IMR-90 (cell line): ENCODE results near the gene ASCL3. TPM values are rescaled to one million over a fixed set of nuclear protein-coding genes. Genes with fewer than 3 reads are reported as not detected.

Experiments
- ATAC-seq: fragments of 200-7000 bp; cut with Tn5 transposase; 2 replicates; pipeline ENCODE4 v1.9.1; 2020; ENCODE audit warnings: low read depth, mild to moderate bottlenecking, moderate library complexity
- BruUV-seq: library from RNA; stranded (reverse); fragments of 400-500 nt; replicated peaks from 2 replicates; lab custom pipeline; 2021; lab: Mats Ljungman, UMichigan
- CTCF ChIA-PET: fragments of 300-600 bp; formaldehyde crosslinking; extraction: SDS; loops from one replicate; lab custom pipeline; 2021; ENCODE audit warnings: antibody characterized with exemption; lab: Yijun Ruan, JAX
- POLR2A ChIA-PET: fragments of 300-600 bp; sonication (Branson Sonifier 250); formaldehyde crosslinking; loops from one replicate; lab custom pipeline; 2022; ENCODE audit warnings: antibody characterized with exemption; ENCODE audit not compliant: unreplicated experiment; lab: Charles Lee
- DNase-seq: peaks from one replicate; pipeline ENCODE4 v3.0.0; 2013
- H2AFZ ChIP-seq: replicated peaks from 2 replicates; pipeline ENCODE3; 2013; ENCODE audit warnings: low read length, mild to moderate bottlenecking; ENCODE audit not compliant: poor library complexity
- H2AK5ac ChIP-seq: 2 replicates; pipeline ENCODE4 v1.6.1; 2013; ENCODE audit warnings: low read depth, low read length, inconsistent platforms
- H2AK9ac ChIP-seq: replicated peaks from 2 replicates; pipeline ENCODE3; 2013; ENCODE audit warnings: mild to moderate bottlenecking, low read depth, low read length, moderate library complexity; ENCODE audit not compliant: poor library complexity
- H2BK120ac ChIP-seq: 2 replicates; pipeline ENCODE4 v1.6.1; 2013; ENCODE audit warnings: low read depth, low read length, inconsistent platforms
- H2BK15ac ChIP-seq: 3 replicates; pipeline ENCODE4 v1.6.1; 2013; ENCODE audit warnings: low read depth, low read length, inconsistent platforms
- H2BK20ac ChIP-seq: 2 replicates; pipeline ENCODE4 v1.6.1; 2013; ENCODE audit warnings: low read depth, mild to moderate bottlenecking, inconsistent platforms, low read length, moderate library complexity
- H2BK5ac ChIP-seq: 2 replicates; pipeline ENCODE4 v1.6.1; 2013; ENCODE audit warnings: mild to moderate bottlenecking, low read depth, low read length, inconsistent platforms; ENCODE audit not compliant: poor library complexity, severe bottlenecking
- H3K14ac ChIP-seq: replicated peaks from 2 replicates; pipeline ENCODE4 v1.6.1; 2013; ENCODE audit warnings: low read depth, low read length, inconsistent platforms
- H3K18ac ChIP-seq: 2 replicates; pipeline ENCODE4 v1.6.1; 2013; ENCODE audit warnings: low read depth, low read length, control low read depth
- H3K23ac ChIP-seq: 2 replicates; pipeline ENCODE4 v1.6.1; 2013; ENCODE audit warnings: low read depth, low read length, inconsistent platforms
- H3K27ac ChIP-seq: 2 replicates; pipeline ENCODE4 v1.5.1; 2013; ENCODE audit warnings: mild to moderate bottlenecking, control low read depth, low read length; ENCODE audit not compliant: insufficient read depth
- H3K27me3 ChIP-seq: 2 replicates; pipeline ENCODE4 v1.6.1; 2013; ENCODE audit warnings: low read length; ENCODE audit not compliant: control insufficient read depth, insufficient read depth
- H3K36me3 ChIP-seq: 2 replicates; pipeline ENCODE4 v1.6.1; 2013; ENCODE audit warnings: low read length, mixed read lengths; ENCODE audit not compliant: control insufficient read depth, insufficient read depth
- H3K4ac ChIP-seq: 2 replicates; pipeline ENCODE4 v1.6.1; 2013; ENCODE audit warnings: low read depth, low read length, inconsistent platforms
- H3K4me1 ChIP-seq: 2 replicates; pipeline ENCODE4 v1.6.1; 2013; ENCODE audit warnings: low read length, mixed read lengths; ENCODE audit not compliant: control insufficient read depth, insufficient read depth
- H3K4me2 ChIP-seq: 2 replicates; pipeline ENCODE4 v1.6.1; 2013; ENCODE audit warnings: low read depth, mild to moderate bottlenecking, control low read depth, low read length, moderate library complexity
- H3K4me3 ChIP-seq: 2 replicates; pipeline ENCODE4 v1.5.1; 2013; ENCODE audit warnings: low read depth, mild to moderate bottlenecking, control low read depth, low read length, moderate library complexity; ENCODE audit not compliant: insufficient read depth
- H3K56ac ChIP-seq: 2 replicates; pipeline ENCODE4 v1.6.1; 2013; ENCODE audit warnings: low read length, inconsistent platforms; ENCODE audit not compliant: insufficient read depth; ENCODE audit errors: extremely low read depth
- H3K79me1 ChIP-seq, 2 experiments: 2 replicates each; pipeline ENCODE4 v1.6.1; 2013; ENCODE audit warnings: low read length in 2 of 2, inconsistent platforms in 1 of 2, low read depth in 1 of 2
- H3K9ac ChIP-seq: 2 replicates; pipeline ENCODE4 v1.6.1; 2013; ENCODE audit warnings: low read depth, low read length, control low read depth
- H3K9me1 ChIP-seq: 2 replicates; pipeline ENCODE4 v1.6.1; 2013; ENCODE audit warnings: low read length, inconsistent platforms; ENCODE audit not compliant: insufficient read depth
- H3K9me3 ChIP-seq: 2 replicates; pipeline ENCODE4 v1.6.1; 2013; ENCODE audit warnings: low read length; ENCODE audit not compliant: control insufficient read depth, insufficient read depth
- H4K20me1 ChIP-seq: 2 replicates; pipeline ENCODE4 v1.6.1; 2013; ENCODE audit warnings: low read length, inconsistent platforms; ENCODE audit not compliant: insufficient read depth
- H4K5ac ChIP-seq: 2 replicates; pipeline ENCODE4 v1.6.1; 2013; ENCODE audit warnings: mild to moderate bottlenecking, low read depth, low read length, control low read depth
- H4K8ac ChIP-seq, 2 experiments: 2 replicates each; pipeline ENCODE4 v1.6.1; 2013; ENCODE audit warnings: low read depth in 2 of 2, low read length in 2 of 2, control low read depth in 1 of 2, inconsistent platforms in 1 of 2
- H4K91ac ChIP-seq: 2 replicates; pipeline ENCODE4 v1.6.1; 2013; ENCODE audit warnings: low read depth, low read length, inconsistent platforms; ENCODE audit not compliant: insufficient read depth
- BHLHE40 ChIP-seq: fragments of 150-350 bp; IDR thresholded peaks from 2 replicates; pipeline ENCODE4 v1.6.1; 2016; ENCODE audit warnings: mild to moderate bottlenecking, low read depth, low read length
- CEBPB ChIP-seq: IDR thresholded peaks from 2 replicates; pipeline ENCODE4 v1.6.1; 2012; ENCODE audit warnings: low read depth, low read length, improper control_type of control experiment
- CHD1 ChIP-seq: IDR thresholded peaks from 2 replicates; pipeline ENCODE4 v1.6.1; 2012; ENCODE audit warnings: low read depth, low read length, improper control_type of control experiment
- FOS ChIP-seq: fragments of 150-350 bp; IDR thresholded peaks from 2 replicates; pipeline ENCODE4 v1.6.1; 2016; ENCODE audit warnings: low read depth, low read length
- MAFK ChIP-seq: IDR thresholded peaks from 2 replicates; pipeline ENCODE4 v1.6.1; 2012; ENCODE audit warnings: low read depth, low read length, improper control_type of control experiment
- MAZ ChIP-seq: IDR thresholded peaks from 2 replicates; pipeline ENCODE4 v1.6.1; 2012; ENCODE audit warnings: low read depth, mild to moderate bottlenecking, low read length, improper control_type of control experiment, moderate library complexity, borderline replicate concordance
- MXI1 ChIP-seq: IDR thresholded peaks from 2 replicates; pipeline ENCODE4 v1.6.1; 2012; ENCODE audit warnings: low read depth, mild to moderate bottlenecking, low read length, moderate library complexity, borderline replicate concordance
- NFE2L2 ChIP-seq: fragments of 150-350 bp; IDR thresholded peaks from 2 replicates; pipeline ENCODE4 v1.6.1; 2016; ENCODE audit warnings: low read depth, mild to moderate bottlenecking, low read length
- POLR2A ChIP-seq: IDR thresholded peaks from 2 replicates; pipeline ENCODE4 v1.6.1; 2012; ENCODE audit warnings: mild to moderate bottlenecking, low read depth, low read length
- RAD21 ChIP-seq: IDR thresholded peaks from 2 replicates; pipeline ENCODE4 v1.6.1; 2012; ENCODE audit warnings: low read length, improper control_type of control experiment
- RCOR1 ChIP-seq: IDR thresholded peaks from 2 replicates; pipeline ENCODE4 v1.6.1; 2012; ENCODE audit warnings: mild to moderate bottlenecking, low read length, improper control_type of control experiment; ENCODE audit not compliant: insufficient replicate concordance
- RFX5 ChIP-seq: IDR thresholded peaks from 2 replicates; pipeline ENCODE4 v1.8.0; 2012; ENCODE audit warnings: low read depth, mild to moderate bottlenecking, low read length, moderate library complexity
- SMC3 ChIP-seq: fragments of 150-350 bp; IDR thresholded peaks from 2 replicates; pipeline ENCODE4 v1.6.1; 2016; ENCODE audit warnings: low read depth, mild to moderate bottlenecking, antibody characterized with exemption, low read length, moderate library complexity
- WGBS, 2 experiments: methylation state at CpG; one replicate each; pipeline versions ENCODE4 v1.1.5 to v1.1.7; 2013; ENCODE audit warnings: missing lambda C conversion rate in 2 of 2; ENCODE audit not compliant: insufficient read length in 1 of 2; ENCODE audit errors: extremely low coverage in 2 of 2; 5-methylcytosine and 5-hydroxymethylcytosine counted together
- dilution Hi-C: fragments of 300-500 bp; cut with HindIII; formaldehyde crosslinking; loops from one replicate; pipeline ENCODE4 v1.14.3; 2018; ENCODE audit warnings: low sequenced_read_pairs; ENCODE audit not compliant: unreplicated experiment
- in situ Hi-C: fragments of 300-500 bp; cut with MboI; formaldehyde crosslinking; loops from 3 replicates; pipeline ENCODE4 v1.14.3; 2019; ENCODE audit warnings: low sequenced_read_pairs, inconsistent platforms, mixed read lengths
- intact Hi-C: fragments of 100-400 bp; cut with micrococcal nuclease; formaldehyde crosslinking; loops from 2 replicates; pipeline ENCODE4 v1.10.0; 2022
- polyA plus RNA-seq, 3 experiments: library from polyadenylated mRNA; depleted of rRNA; stranded (reverse); fragments of >200 nt; gene quantifications; 2 replicates each; pipeline ENCODE4 v1.2.3, GENCODE V29; 2012; ENCODE audit warnings: low replicate concordance in 1 of 3
- total RNA-seq: library from RNA; depleted of rRNA; stranded (reverse); fragments of >200 nt; gene quantifications from 2 replicates; pipeline ENCODE4 v1.2.3, GENCODE V29; 2012
- TF ChIP-seq, protein P1 (sequence below): fragments of 150-350 bp; IDR thresholded peaks from 2 replicates; pipeline ENCODE4 v1.6.1; 2017; ENCODE audit warnings: mild to moderate bottlenecking, antibody characterized with exemption, low read length, low read depth
- TF ChIP-seq, protein P2 (sequence below): conservative IDR thresholded peaks from 2 replicates; pipeline ENCODE4 v1.5.1; 2012; ENCODE audit warnings: mild to moderate bottlenecking, low read depth, low read length, improper control_type of control experiment
- TF ChIP-seq, protein P3 (sequence below): fragments of 150-350 bp; IDR thresholded peaks from 2 replicates; pipeline ENCODE4 v1.6.1; 2016; ENCODE audit warnings: low read depth, mild to moderate bottlenecking, low read length, moderate library complexity, borderline replicate concordance

ASCL3 gene
- total and polyA plus RNA-seq, 2 of the 4 experiments (the other 2 are of a cell fraction): not detected

DNA sequence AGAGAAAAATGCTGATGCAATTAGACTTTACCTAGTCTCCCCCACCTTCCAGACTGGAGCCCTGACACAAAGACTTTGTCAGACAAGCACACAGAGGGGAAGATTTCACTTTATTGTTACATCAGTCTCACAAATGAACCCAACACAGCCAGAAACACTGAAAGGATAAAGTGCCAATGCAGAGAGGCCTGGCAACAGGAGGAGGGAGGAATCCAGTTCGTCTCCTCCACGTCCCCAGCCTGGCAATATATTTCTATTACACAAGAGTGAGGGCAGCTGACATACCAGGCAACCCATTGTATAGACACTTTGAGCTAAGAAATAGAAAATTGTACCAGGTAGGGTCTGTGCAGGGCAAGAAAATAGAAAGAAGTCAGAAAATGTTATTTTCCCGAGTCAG lies 37.7 kb upstream of the ASCL3 start:
- Histone ChIP-seq H3K9me1 (no peaks in the 10 kb centered on the region), H3K79me1 (no peaks in the 10 kb centered on the region; a peak in 1 of 4 replicates), H2BK5ac (no peak overlapping the region), H3K9ac (no peak overlapping the region), H3K23ac (no peak overlapping the region), H3K4me2 (no peak overlapping the region), H2AK9ac (no peak overlapping the region), H3K36me3 (peaks cover 2% of the 10 kb centered on the region; the same call in 1 of the 2 replicates), H2BK120ac (no peak overlapping the region), H3K9me3 (no peaks in the 10 kb centered on the region), H2AFZ (no peak overlapping the region), H3K18ac (no peak overlapping the region), H3K14ac (no peak overlapping the region), H2BK20ac (no peak overlapping the region), H2BK15ac (no peak overlapping the region), H4K5ac (no peak overlapping the region), H3K4ac (no peak overlapping the region), H3K56ac (no peak overlapping the region), H3K27ac (no peak overlapping the region), H2AK5ac (no peak overlapping the region), H3K4me1 (no peaks in the 10 kb centered on the region), H4K20me1 (no peaks in the 10 kb centered on the region), H3K4me3 (no peak overlapping the region), H3K27me3 (no peaks in the 10 kb centered on the region), H4K8ac (no peak overlapping the region), H4K91ac (no peak overlapping the region)
- no CpG with 5 or more reads among the region's 3 CpGs for WGBS, 2 experiments
- DNase-seq (no peak), ATAC-seq (no peak)
- intact Hi-C loops: no loop called here
- no peak for TF ChIP-seq MAFK
- no peak for TF ChIP-seq CEBPB
- TF ChIP-seq POLR2A: no peak
- no peak for TF ChIP-seq NFE2L2
- TF ChIP-seq BHLHE40: no peak
- no peak for TF ChIP-seq RFX5
- no peak for TF ChIP-seq FOS
- TF ChIP-seq, protein P1, sequence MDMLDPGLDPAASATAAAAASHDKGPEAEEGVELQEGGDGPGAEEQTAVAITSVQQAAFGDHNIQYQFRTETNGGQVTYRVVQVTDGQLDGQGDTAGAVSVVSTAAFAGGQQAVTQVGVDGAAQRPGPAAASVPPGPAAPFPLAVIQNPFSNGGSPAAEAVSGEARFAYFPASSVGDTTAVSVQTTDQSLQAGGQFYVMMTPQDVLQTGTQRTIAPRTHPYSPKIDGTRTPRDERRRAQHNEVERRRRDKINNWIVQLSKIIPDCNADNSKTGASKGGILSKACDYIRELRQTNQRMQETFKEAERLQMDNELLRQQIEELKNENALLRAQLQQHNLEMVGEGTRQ: no peak
- TF ChIP-seq, protein P2, sequence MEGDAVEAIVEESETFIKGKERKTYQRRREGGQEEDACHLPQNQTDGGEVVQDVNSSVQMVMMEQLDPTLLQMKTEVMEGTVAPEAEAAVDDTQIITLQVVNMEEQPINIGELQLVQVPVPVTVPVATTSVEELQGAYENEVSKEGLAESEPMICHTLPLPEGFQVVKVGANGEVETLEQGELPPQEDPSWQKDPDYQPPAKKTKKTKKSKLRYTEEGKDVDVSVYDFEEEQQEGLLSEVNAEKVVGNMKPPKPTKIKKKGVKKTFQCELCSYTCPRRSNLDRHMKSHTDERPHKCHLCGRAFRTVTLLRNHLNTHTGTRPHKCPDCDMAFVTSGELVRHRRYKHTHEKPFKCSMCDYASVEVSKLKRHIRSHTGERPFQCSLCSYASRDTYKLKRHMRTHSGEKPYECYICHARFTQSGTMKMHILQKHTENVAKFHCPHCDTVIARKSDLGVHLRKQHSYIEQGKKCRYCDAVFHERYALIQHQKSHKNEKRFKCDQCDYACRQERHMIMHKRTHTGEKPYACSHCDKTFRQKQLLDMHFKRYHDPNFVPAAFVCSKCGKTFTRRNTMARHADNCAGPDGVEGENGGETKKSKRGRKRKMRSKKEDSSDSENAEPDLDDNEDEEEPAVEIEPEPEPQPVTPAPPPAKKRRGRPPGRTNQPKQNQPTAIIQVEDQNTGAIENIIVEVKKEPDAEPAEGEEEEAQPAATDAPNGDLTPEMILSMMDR: no peak
- no peak for TF ChIP-seq SMC3
- no peak for TF ChIP-seq RCOR1
- TF ChIP-seq MAZ: no peak
- TF ChIP-seq, protein P3, sequence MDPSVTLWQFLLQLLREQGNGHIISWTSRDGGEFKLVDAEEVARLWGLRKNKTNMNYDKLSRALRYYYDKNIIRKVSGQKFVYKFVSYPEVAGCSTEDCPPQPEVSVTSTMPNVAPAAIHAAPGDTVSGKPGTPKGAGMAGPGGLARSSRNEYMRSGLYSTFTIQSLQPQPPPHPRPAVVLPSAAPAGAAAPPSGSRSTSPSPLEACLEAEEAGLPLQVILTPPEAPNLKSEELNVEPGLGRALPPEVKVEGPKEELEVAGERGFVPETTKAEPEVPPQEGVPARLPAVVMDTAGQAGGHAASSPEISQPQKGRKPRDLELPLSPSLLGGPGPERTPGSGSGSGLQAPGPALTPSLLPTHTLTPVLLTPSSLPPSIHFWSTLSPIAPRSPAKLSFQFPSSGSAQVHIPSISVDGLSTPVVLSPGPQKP: no peak
- TF ChIP-seq RAD21: no peak
- TF ChIP-seq MXI1: no peak
- no peak for TF ChIP-seq CHD1
- ChIA-PET CTCF (no interaction called here), POLR2A (no interaction called here)
- dilution Hi-C loops: no loop called here
- in situ Hi-C loops: no loop called here
- no TSS peak for BruUV-seq
